Activated CD4-positive, alpha-beta T cell treated with anti-CD3 and anti-CD28 coated beads for 24 hours (primary cell): ENCODE results near the gene LMLN.
"Not testable (repeated sequence)": the region's sequence is repeated elsewhere in the genome, so short reads cannot be mapped to it uniquely, and the experiment has no call there.

Experiments
- DNase-seq, 2 donors: peaks; one replicate each; pipeline ENCODE4 v3.0.0-alpha.2; 2020; ENCODE audit warnings: low read depth in 2 of 2

LMLN gene

DNA sequence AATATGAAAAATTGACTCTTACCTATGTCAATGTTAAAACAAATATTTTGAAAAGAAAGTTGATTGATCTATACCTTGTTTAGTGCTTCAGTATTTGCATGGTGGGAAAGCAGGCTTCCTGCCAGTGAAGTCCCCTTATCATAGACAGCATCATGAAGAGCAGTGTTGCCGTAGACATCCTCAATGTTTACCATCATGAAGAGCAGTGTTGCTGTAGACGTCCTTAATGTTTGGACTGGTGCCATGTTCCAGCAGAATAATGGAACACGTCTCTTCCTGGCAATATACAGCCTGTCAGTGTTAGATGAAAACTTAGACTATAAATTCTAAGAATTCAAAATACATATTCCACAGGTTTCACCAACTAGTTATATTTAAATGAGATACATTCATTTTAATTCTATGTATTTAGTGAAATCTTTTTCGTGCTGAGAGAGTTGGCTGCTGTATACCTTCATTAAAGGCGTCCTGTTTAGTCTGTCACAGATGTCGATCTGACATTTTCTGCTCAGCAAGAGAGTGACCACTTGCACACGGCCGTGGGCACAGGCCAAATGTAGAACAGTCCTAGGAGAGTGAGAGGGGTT is 116.8 kb downstream of the LMLN start:
- DNase-seq, result no peak

GRCh38 chr3:198079771-198080520 is 119.9 kb downstream of the LMLN start:
- peak; percentile 26 to 35 for DNase-seq

- DNase-seq, result peak; percentile 66 to 67
Measured at GRCh38 chr3:198080521-198081384, 120.7 kb downstream of the LMLN start.

GRCh38 chr3:198081421-198081844 is 121.4 kb downstream of the LMLN start:
- no peak for DNase-seq

DNA sequence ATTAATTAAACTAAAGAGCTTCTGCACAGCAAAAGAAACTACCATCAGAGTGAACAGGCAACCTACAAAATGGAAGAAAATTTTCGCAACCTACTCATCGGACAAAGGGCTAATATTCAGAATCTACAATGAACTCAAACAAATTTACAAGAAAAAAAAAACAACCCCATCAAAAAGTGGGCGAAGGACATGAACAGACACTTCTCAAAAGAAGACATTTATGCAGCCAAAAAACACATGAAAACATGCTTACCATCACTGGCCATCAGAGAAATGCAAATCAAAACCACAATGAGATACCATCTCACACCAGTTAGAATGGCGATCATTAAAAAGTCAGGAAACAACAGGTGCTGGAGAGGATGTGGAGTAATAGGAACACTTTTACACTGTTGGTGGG is 122.2 kb downstream of the LMLN start:
- DNase-seq, result not testable (repeated sequence)

- no peak for DNase-seq
Measured at GRCh38 chr3:198088421-198088955, 128.5 kb downstream of the LMLN start.

GRCh38 chr3:198090795-198091332 is 130.8 kb downstream of the LMLN start:
- DNase-seq, result no peak

- DNase-seq, result no peak
Measured at GRCh38 chr3:198092276-198092675, 132.3 kb downstream of the LMLN start.

DNA sequence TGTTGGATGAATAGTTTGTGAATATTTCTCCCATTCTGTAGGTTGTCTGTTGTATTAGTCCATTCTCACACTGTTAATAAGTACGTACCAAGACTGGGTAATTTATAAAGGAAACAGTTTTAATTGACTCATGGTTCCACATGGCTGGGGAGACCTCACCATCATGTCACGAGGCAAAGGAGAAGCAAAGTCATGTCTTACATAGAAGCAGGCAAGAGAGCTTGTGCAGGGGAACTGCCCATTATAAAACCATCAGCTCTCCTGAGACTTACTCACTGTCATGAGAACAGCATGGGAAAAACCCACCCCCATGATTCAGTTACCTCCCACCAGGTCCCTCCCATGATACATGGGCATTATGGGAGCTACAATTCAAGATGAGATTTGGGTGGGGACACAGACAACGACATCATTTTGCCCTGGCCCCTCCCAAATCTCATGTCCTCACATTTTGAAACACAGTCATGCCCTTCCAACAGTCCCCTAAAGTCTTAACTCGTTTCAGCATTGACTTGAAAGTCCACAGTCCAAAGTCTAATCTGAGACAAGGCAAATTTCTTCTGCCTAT is 133.2 kb downstream of the LMLN start:
- DNase-seq, result no peak
